Epithelial cell of alveolus of lung (primary cell): ENCODE data around the gene CDKL1. TPM values are rescaled to one million over a fixed set of nuclear protein-coding genes. Genes with fewer than 3 reads are reported as not detected.

Experiments
- total RNA-seq: library from RNA; depleted of rRNA; stranded (reverse); fragments of >200 nt; gene quantifications from 2 replicates; pipeline ENCODE4 v1.2.1, GENCODE V29; 2015

Gene CDKL1
- total RNA-seq: 1.4 and 2.3 TPM in 2 replicates

GRCh38 chr14:50396631-50397389 is at the start of gene CDKL1:
TSS of gene CDKL1 (minus strand) at chr14:50396881. CDS start at chr14:50395868, 1,013 bp downstream.

GRCh38 chr14:50311972-50312733 is 84.5 kb downstream of the CDKL1 start, which contains the start of the genes DMAC2L and L2HGDH:
TSS of gene DMAC2L (plus strand) at chr14:50312324. CDS start at chr14:50321488, 9,164 bp downstream.
TSS of gene L2HGDH (minus strand) at chr14:50312229. CDS start at chr14:50312150, 79 bp downstream.

Other genes starting within 250 kb of the CDKL1 start
- gene SOS2, start 165.3 kb downstream of the CDKL1 start, total RNA-seq: 15.0 and 21.7 TPM in 2 replicates
- gene L2HGDH, start 84.7 kb downstream of the CDKL1 start, total RNA-seq: 3.6 and 5.8 TPM in 2 replicates
- gene DMAC2L, start 84.6 kb downstream of the CDKL1 start, total RNA-seq: 5.8 and 7.3 TPM in 2 replicates
- gene MAP4K5, start 135.7 kb upstream of the CDKL1 start, total RNA-seq: 14.9 and 65.7 TPM in 2 replicates
- gene ATL1, start 163.3 kb upstream of the CDKL1 start, total RNA-seq: 1.2 and 7.1 TPM in 2 replicates